Muscle of arm (tissue), 12 donors: ENCODE measurements around the gene NFIX. TPM values are rescaled to one million over a fixed set of nuclear protein-coding genes. Genes with fewer than 3 reads are reported as not detected.

Experiments used
- DNase-seq: peaks from one replicate; pipeline ENCODE4 v3.0.0-alpha.2; 2013
- polyA plus RNA-seq, 12 donors: library from polyadenylated mRNA; unstranded; fragments of 120-200 nt; gene quantifications; one replicate each; pipeline ENCODE4 v1.2.1, GENCODE V29; 2013; ENCODE audit not compliant: insufficient read length in 12 of 12

The NFIX gene
- polyA plus RNA-seq, 12 donors: 73.2 to 280 (median 105) TPM

GRCh38 chr19:13033244-13033643 lies 38.0 kb downstream of the NFIX start:
- DNase-seq: no peak

DNA sequence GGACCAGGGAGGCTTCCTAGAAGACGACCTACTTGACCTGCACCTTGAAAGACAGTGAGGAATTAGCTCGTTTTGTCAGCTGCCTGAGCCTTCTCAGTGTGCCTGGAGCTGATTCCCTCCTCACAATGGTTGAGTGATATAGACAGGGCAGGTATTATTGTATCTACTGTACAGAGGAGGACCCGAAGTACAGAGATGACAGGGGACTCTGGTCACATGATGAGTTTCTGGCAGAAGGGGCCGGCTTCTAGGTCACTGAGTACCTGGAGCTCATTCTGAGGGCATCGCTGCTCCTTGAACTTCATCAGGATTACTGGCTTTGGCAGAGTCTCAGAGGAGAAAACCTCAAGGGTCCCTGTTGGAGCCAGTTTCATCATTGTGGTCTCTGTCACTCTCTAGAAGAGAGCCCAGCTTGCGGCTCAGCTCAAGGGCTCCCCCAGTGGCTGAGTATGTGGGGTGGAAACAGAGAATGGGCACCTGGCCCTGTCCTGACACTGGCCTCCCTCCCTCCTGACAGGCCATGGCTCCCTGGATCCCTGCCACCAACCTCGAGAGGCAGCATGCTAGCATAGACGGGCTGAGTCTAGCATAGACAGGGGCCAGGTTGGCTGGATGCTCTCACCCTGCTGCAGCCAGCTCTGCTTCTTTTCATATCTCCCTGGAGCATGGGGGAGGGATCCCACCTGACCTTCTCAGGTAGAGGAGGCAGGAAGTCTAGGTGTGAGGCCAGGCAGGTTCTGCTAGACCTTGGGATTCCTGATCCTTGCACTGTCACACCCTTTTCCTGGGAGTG lies 38.7 kb downstream of the NFIX start:
- DNase-seq: no peak

DNA sequence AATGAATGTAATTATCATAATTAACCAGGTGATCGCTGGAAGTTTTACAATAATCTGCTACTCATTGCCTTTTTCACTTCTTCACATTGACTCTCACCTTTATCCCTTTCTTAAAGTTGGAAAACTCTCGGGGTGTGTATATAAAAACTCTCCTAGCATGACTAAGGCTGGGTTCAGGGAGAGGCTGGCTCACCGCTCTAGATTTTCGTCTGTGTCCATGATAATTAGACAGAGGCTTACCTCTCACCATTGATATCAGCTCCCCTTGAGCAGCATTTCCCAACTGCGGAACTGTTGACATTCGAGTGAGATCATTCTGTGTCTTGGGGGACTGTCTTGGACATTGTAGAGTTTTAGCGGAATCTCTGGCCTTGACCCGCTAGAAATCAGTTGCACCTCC lies 39.4 kb downstream of the NFIX start:
- DNase-seq: no peak

DNA sequence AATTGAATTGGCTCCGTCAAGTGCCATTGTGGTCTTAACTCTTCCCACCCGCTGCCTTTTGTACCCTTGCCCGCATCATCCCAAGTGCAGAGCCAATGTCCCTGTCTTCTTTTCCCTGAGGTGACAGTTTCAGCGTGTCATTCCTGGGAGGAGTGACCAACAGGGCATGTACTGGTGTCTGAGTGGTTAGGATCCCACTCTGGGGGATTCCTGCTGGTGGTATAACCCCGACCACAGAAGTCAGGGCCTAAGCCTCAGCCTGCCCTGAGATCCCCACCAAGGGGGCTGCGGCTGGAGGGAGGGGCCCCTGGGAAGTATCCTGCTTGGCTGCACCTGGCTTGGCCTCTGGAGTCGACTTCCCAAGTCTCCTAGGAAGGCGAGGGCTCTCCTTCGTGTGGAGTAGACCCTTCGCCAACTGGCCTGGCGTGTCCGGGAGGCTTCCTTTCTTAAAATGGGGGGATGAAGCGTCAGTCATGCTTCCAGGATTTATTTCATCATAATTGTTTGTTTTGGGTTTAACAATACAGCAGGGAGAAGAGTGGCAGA lies 40.6 kb downstream of the NFIX start:
- DNase-seq: no peak

DNA sequence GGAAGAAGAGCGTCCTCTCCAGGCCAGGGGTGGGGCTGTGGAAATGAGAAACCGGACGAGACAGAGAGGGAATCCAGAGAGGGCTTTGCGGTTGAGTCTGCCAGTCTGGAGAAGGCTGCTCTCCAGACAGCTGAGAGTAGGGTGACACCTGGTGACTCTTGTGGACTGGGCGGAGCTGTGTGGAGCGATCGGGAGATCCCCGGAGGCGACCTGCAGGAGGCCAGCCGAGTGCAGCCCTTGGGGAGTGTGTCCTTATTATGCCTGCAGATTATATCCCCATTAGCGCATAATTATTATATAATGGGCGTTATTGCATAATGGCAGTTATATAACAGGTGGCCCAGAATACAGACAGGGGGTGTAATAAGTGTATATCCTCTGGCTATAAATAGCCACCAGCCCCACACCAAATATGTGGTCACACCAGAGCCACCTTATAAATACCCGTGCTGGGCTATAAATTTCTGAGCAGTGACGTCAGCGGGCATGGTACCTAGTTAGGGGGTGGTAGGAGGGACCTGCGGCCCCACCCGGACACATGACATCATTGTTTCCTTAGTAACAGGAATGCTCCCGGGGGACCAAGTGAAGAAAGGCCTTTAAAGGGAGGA lies 41.2 kb downstream of the NFIX start:
- no peak for DNase-seq

GRCh38 chr19:13037161-13037560 lies 41.9 kb downstream of the NFIX start:
- DNase-seq: no peak

GRCh38 chr19:13037731-13038130 lies 42.5 kb downstream of the NFIX start:
- no peak for DNase-seq

DNA sequence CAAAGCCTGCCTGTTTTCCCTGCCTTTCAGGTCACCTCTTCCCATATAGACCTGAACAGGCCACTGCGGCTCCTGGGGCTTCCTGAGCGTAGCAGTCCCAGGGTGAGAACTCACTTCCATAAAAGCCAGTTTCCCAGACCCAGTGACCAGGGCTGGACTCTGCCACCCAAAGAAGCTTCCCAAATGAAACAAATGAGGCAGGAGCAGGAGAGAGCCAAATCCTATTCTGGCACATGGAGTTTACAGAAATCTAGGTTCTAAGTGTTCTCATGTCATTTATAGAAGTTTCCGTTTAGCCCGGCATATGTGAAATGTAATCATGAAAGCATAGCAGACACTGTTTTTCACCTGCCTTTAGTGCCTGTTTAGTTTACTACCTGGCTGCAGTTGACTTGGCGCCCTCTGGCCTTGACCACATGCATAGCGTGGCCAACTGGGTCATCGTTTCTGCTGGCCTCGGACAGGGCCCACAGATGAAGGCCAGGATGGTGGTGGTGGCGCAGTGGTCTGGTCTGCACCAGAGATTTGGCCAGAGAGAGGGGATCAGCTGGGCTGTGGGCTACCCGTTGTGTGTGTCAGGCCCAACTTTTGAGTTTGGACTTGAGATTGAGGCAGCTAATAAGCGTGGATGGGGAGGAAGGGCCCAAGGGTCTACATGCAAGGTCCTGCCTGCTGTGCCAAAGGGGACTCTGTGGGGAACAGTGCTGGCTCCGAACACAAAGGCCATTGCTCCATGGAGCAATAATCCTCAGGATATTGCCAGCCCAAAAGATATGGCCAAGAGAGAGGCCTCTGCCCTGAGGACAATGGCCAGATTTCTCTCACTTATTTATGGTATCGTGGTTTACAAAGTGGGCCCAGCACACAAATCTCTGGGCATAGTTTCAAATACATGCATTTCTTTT lies 43.3 kb downstream of the NFIX start:
- no peak for DNase-seq

- no peak for DNase-seq
These were observed 44.0 kb downstream of the NFIX start for GRCh38 chr19:13039211-13039789.

- no peak for DNase-seq
These were observed 45.1 kb downstream of the NFIX start for GRCh38 chr19:13040232-13040947.

- DNase-seq: no peak
These were observed 45.6 kb downstream of the NFIX start for GRCh38 chr19:13040948-13041292.

DNA sequence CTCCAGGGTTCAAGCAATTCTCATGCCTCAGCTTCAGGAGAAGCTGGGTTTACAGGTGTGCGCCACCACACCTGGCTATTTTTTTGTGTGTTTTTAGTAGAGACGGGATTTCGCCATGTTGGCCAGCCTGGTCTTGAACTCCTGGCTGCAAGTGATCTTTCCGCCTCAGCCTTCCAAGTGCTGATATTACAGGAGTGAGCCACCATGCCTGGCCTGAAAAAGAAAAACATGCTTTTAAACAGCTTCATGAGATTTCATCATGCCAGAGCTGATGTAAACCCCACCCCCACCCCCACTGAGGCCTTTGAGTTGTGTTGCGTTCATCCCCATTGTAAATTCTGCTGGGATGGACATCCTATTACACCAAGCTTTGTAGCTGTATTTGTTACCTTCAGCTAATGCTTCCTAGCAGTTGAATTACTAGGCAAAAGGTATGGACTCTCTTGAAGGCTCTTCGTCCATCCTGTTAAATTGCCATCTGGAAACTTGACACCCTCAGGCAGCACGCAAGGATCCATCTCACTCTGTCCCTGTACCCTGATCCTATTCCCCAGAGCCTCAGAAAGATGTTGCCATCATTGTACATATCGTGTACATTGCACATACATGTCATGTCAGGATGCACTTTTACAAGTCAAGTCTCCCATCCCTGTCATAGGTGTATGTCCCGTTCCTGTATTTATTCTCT lies 47.3 kb downstream of the NFIX start:
- no peak for DNase-seq

GRCh38 chr19:13043285-13043684 lies 48.0 kb downstream of the NFIX start:
- no peak for DNase-seq

DNA sequence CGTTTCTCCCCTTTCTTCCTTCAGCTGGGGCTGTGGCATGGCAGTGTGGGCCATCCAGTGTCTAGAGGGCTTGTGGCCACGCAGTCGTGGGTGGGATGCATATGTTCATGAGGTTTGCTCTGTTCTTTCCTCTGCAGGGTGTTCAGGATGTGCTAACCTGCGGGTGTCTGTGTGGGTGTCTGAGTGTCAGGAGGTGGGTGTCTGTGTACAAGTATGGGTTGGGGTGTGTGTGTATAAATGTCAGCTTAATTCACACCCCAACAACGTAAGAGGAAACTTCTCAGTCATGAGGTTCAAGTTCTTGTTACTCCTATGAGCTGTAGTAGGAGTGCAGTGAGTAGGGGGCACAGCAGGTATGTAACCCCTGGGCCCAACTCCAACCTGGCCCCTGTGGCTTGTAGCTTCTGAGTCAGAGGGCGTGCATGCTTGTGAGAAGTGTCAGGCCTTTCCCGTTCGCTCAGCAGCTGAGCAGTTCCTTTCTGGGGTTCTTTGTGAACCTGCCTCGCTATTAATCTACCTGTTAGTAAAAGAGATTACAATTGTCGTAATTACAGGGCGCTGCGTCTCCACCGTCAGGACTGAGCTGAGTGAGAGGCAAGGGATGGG lies 49.1 kb downstream of the NFIX start:
- no peak for DNase-seq

DNA sequence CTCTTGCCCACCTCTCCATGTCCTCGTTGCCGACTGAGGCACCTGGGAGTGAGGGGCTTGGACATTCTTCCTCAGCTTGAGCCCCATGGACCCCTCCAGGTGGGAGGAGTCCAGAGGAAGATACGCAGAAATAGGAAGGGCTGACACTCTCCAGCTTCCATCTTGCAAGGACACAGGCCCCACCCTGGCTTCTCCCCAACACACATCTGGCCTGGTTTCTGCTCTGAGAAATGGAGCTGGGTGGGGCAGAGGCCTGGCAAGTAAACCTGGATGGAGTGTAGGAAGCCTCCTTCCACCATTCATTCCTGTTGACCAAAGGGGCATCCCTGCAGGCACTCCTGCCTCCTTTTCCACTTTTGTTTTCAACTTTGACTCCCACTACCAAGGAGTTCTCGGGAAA lies 50.5 kb downstream of the NFIX start:
- DNase-seq: no peak

- no peak for DNase-seq
These were observed 52.1 kb downstream of the NFIX start for GRCh38 chr19:13047374-13047773.

- no peak for DNase-seq
These were observed 55.0 kb downstream of the NFIX start for GRCh38 chr19:13050274-13050673.

- DNase-seq: no peak
These were observed 56.4 kb downstream of the NFIX start for GRCh38 chr19:13051557-13052165.

DNA sequence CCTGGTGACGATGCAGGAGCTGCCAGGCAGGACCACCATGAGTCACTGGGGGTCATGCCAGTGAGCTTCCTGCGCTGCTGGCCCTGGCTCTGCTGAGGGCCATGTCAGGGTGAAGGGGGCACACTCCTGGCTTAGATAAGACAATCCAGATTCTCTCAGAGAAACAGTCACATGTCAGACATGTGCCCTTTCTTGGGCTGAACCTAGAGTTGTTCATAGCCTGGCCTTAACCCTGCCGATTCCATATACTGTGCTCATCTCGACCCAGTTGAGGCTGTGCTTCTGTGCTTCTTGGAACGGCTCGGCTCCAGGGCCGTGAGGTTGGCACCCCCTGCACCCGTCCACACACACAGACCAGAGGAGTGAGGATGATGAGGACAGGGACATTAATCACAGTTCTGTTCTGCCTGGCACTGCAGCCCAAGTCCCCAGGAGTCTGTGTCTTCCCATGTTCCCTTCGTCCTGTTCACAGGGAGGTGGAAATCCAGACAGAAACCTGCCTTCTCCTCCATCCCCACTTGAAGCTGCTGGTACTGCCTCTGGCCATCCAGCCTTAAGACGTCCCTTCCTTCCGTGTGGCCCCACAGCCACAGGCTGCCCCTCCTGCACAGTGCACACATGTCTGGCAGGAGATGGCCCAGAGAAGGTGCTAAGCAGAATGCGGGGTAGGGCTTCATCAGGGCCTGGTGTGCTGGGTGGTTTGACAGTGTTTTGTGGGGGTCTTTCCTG lies 57.3 kb downstream of the NFIX start:
- DNase-seq: no peak
